DND-41 (cell line): Measurements from ENCODE around the gene CD99L2.

Source experiments
- ATAC-seq: fragments of 200-7000 bp; cut with Tn5 transposase; 3 replicates; pipeline ENCODE4 v1.9.1; 2021; ENCODE audit warnings: low read depth; ENCODE audit not compliant: insufficient read depth
- DNase-seq: peaks from one replicate; pipeline ENCODE4 v3.0.0-alpha.2; 2020
- H2AFZ ChIP-seq: 2 replicates; pipeline ENCODE4 v1.6.0; 2012; ENCODE audit warnings: low read depth, low read length
- H3K27ac ChIP-seq: 2 replicates; pipeline ENCODE4 v1.5.1; 2012; ENCODE audit warnings: low read length, inconsistent platforms
- H3K27me3 ChIP-seq: fragments of 200-600 bp; sonication (generic); 2 replicates; pipeline ENCODE4 v1.6.0; 2012; ENCODE audit warnings: low read length, mild to moderate bottlenecking, inconsistent platforms; ENCODE audit not compliant: insufficient read depth, poor library complexity
- H3K36me3 ChIP-seq: 2 replicates; pipeline ENCODE4 v1.5.1; 2012; ENCODE audit warnings: low read length, inconsistent platforms; ENCODE audit not compliant: insufficient read depth
- H3K4me1 ChIP-seq: 2 replicates; pipeline ENCODE4 v1.5.1; 2012; ENCODE audit warnings: mild to moderate bottlenecking, low read length; ENCODE audit not compliant: insufficient read depth
- H3K4me2 ChIP-seq: 2 replicates; pipeline ENCODE4 v1.6.0; 2012; ENCODE audit warnings: mild to moderate bottlenecking, moderate library complexity, low read length, inconsistent platforms; ENCODE audit not compliant: insufficient read depth
- H3K4me3 ChIP-seq, 2 experiments: fragments of 200-600 bp in 1 of 2; shearing (Covaris generic) in 1 of 2; 2 replicates each; pipeline ENCODE4 v1.5.1; 2012 to 2016; ENCODE audit warnings: inconsistent platforms in 2 of 2, low read length in 2 of 2, mild to moderate bottlenecking in 2 of 2, low read depth in 1 of 2, moderate library complexity in 1 of 2
- H3K79me2 ChIP-seq: 2 replicates; pipeline ENCODE4 v1.6.0; 2012; ENCODE audit warnings: low read length, inconsistent platforms; ENCODE audit not compliant: insufficient read depth
- H3K9ac ChIP-seq: 2 replicates; pipeline ENCODE4 v1.6.0; 2012; ENCODE audit warnings: low read depth, mild to moderate bottlenecking, inconsistent platforms, low read length, moderate library complexity
- H3K9me3 ChIP-seq: 2 replicates; pipeline ENCODE4 v1.5.1; 2012; ENCODE audit warnings: low read length, moderate library complexity, mild to moderate bottlenecking, inconsistent platforms; ENCODE audit not compliant: insufficient read depth, severe bottlenecking
- H4K20me1 ChIP-seq: 2 replicates; pipeline ENCODE4 v1.6.0; 2012; ENCODE audit warnings: low read length; ENCODE audit not compliant: insufficient read depth
- EZH2 ChIP-seq: IDR thresholded peaks from 3 replicates; pipeline ENCODE4 v1.6.1; 2012; ENCODE audit warnings: borderline replicate concordance, low read depth, mild to moderate bottlenecking, moderate library complexity, low read length, inconsistent platforms; ENCODE audit not compliant: severe bottlenecking
- TF ChIP-seq, protein P1 (sequence below): IDR thresholded peaks from 2 replicates; pipeline ENCODE4 v1.5.1; 2012; ENCODE audit warnings: borderline replicate concordance, low read length, moderate library complexity, mild to moderate bottlenecking; ENCODE audit not compliant: poor library complexity, severe bottlenecking; ENCODE audit errors: extremely low read depth

The CD99L2 gene

GRCh38 chrX:150736475-150736874 is 162.0 kb downstream of the CD99L2 start:
- Histone ChIP-seq H4K20me1 (no peaks in the 10 kb centered on the region), H3K4me2 (no peak overlapping the region), H3K27ac (no peak overlapping the region), H3K36me3 (peaks cover 94% of the 10 kb centered on the region), H3K27me3 (no peaks in the 10 kb centered on the region), H2AFZ (no peak overlapping the region), H3K4me3 (no peak overlapping the region), H3K79me2 (no peaks in the 10 kb centered on the region), H3K9ac (no peak overlapping the region), H3K4me1 (no peaks in the 10 kb centered on the region), H3K9me3 (no peaks in the 10 kb centered on the region)
- ATAC-seq: no peak
- DNase-seq: no peak
- TF ChIP-seq, protein P1, sequence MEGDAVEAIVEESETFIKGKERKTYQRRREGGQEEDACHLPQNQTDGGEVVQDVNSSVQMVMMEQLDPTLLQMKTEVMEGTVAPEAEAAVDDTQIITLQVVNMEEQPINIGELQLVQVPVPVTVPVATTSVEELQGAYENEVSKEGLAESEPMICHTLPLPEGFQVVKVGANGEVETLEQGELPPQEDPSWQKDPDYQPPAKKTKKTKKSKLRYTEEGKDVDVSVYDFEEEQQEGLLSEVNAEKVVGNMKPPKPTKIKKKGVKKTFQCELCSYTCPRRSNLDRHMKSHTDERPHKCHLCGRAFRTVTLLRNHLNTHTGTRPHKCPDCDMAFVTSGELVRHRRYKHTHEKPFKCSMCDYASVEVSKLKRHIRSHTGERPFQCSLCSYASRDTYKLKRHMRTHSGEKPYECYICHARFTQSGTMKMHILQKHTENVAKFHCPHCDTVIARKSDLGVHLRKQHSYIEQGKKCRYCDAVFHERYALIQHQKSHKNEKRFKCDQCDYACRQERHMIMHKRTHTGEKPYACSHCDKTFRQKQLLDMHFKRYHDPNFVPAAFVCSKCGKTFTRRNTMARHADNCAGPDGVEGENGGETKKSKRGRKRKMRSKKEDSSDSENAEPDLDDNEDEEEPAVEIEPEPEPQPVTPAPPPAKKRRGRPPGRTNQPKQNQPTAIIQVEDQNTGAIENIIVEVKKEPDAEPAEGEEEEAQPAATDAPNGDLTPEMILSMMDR: no peak
- TF ChIP-seq EZH2: no peak

DNA sequence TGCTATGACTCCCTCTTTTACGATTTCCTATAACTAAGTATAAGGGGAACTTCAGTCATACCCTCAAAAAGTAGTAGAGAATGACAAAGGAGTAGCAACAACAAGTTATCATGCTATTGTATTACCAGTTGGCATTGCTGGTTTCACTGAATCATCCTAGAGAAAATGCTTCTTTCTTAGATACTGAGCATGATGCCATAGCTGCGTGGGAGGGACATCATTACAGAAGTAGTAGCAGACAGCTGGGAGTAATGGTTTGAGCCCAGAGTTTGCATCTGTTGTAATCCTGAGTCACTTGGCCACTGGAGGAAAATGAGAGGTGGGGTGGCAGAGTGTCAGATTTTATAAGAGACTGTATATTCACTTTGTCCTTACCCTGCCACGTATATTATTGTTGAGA is 166.7 kb downstream of the CD99L2 start:
- Histone ChIP-seq H3K4me1 (no peaks in the 10 kb centered on the region), H3K4me2 (no peak overlapping the region), H4K20me1 (no peaks in the 10 kb centered on the region), H3K4me3 (no peak overlapping the region), H3K27ac (no peak overlapping the region), H3K9ac (no peak overlapping the region), H3K36me3 (peaks cover 81% of the 10 kb centered on the region), H2AFZ (no peak overlapping the region), H3K9me3 (no peaks in the 10 kb centered on the region), H3K79me2 (no peaks in the 10 kb centered on the region), H3K27me3 (no peaks in the 10 kb centered on the region)
- TF ChIP-seq EZH2: no peak
- TF ChIP-seq, protein P1: no peak
- DNase-seq: no peak
- ATAC-seq: no peak

GRCh38 chrX:150730719-150731118 is 167.7 kb downstream of the CD99L2 start:
- no peak overlapping the region for H3K9ac ChIP-seq
- H3K36me3 ChIP-seq: peaks cover 79% of the 10 kb centered on the region
- no peaks in the 10 kb centered on the region for H3K4me1 ChIP-seq
- TF ChIP-seq, protein P1: no peak
- TF ChIP-seq EZH2: no peak
- H2AFZ ChIP-seq: no peak overlapping the region
- H3K9me3 ChIP-seq: no peaks in the 10 kb centered on the region
- H3K79me2 ChIP-seq: peaks cover 5% of the 10 kb centered on the region
- peaks cover 6% of the 10 kb centered on the region; the same call in 1 of the 2 replicates for H4K20me1 ChIP-seq
- no peak overlapping the region for H3K4me2 ChIP-seq
- DNase-seq (no peak), ATAC-seq (no peak)
- no peak overlapping the region for H3K27ac ChIP-seq
- no peak overlapping the region for H3K4me3 ChIP-seq
- H3K27me3 ChIP-seq: no peaks in the 10 kb centered on the region

- Histone ChIP-seq H3K4me2 (no peak overlapping the region), H3K36me3 (peaks cover 72% of the 10 kb centered on the region), H3K4me3 (no peak overlapping the region), H4K20me1 (peaks cover 7% of the 10 kb centered on the region; the same call in 1 of the 2 replicates), H3K9me3 (no peaks in the 10 kb centered on the region), H3K27ac (no peak overlapping the region), H3K27me3 (no peaks in the 10 kb centered on the region), H2AFZ (no peak overlapping the region), H3K79me2 (peaks cover 8% of the 10 kb centered on the region), H3K4me1 (no peaks in the 10 kb centered on the region), H3K9ac (no peak overlapping the region)
- ATAC-seq (no peak), DNase-seq (no peak)
- TF ChIP-seq EZH2: no peak
- TF ChIP-seq, protein P1: no peak
These were observed 168.5 kb downstream of the CD99L2 start for GRCh38 chrX:150729956-150730355.
